Kidney (tissue), 14 donors: Measurements from ENCODE around the gene ETV7. TPM values are rescaled to one million over a fixed set of nuclear protein-coding genes. Genes with fewer than 3 reads are reported as not detected.
A peak's percentile ranks its signal among the peaks of the same experiment; 100 is the strongest.

Experiments
- DNase-seq, 5 donors: peaks; one replicate each; pipeline ENCODE4 v3.0.0-alpha.2; 2013 to 2020
- FAIRE-seq: peaks from 2 replicates; lab custom pipeline; 2012; peaks lifted over from hg19 to GRCh38; lab: Jason Lieb, UNC
- H3K27ac ChIP-seq, 2 donors: one replicate each; pipeline ENCODE4 v1.7.0; 2013; ENCODE audit warnings: low read depth in 2 of 2, low read length in 2 of 2, inconsistent platforms in 1 of 2
- H3K27me3 ChIP-seq: one replicate; pipeline ENCODE4 v1.7.1; 2013; ENCODE audit warnings: low read length, inconsistent platforms; ENCODE audit not compliant: control insufficient read depth, insufficient read depth
- H3K36me3 ChIP-seq, 3 donors: one replicate each; pipeline versions ENCODE4 v1.7.0 to v1.7.1; 2013; ENCODE audit warnings: low read length in 3 of 3, control low read depth in 1 of 3, inconsistent platforms in 1 of 3; ENCODE audit not compliant: insufficient read depth in 3 of 3, control insufficient read depth in 2 of 3
- H3K4me1 ChIP-seq, 3 donors: one replicate each; pipeline versions ENCODE4 v1.7.0 to v1.7.1; 2013; ENCODE audit warnings: low read length in 3 of 3, inconsistent platforms in 1 of 3, low read depth in 1 of 3; ENCODE audit not compliant: control insufficient read depth in 2 of 3, insufficient read depth in 2 of 3
- H3K4me3 ChIP-seq, 3 donors: one replicate each; pipeline versions ENCODE4 v1.7.0 to v1.8.1; 2013; ENCODE audit warnings: low read length in 3 of 3, control low read depth in 1 of 3, inconsistent platforms in 1 of 3
- H3K9ac ChIP-seq, 3 donors: one replicate each; pipeline versions ENCODE4 v1.7.0 to v1.7.1; 2013; ENCODE audit warnings: low read length in 3 of 3, control low read depth in 1 of 3, inconsistent platforms in 1 of 3
- H3K9me3 ChIP-seq, 3 donors: one replicate each; pipeline versions ENCODE4 v1.7.0 to v1.7.1; 2013; ENCODE audit warnings: low read length in 3 of 3, control low read depth in 1 of 3, inconsistent platforms in 1 of 3; ENCODE audit not compliant: control insufficient read depth in 2 of 3, insufficient read depth in 1 of 3
- intact Hi-C: fragments of 100-400 bp; cut with DNase I; formaldehyde crosslinking; loops from one replicate; pipeline ENCODE4 v1.11.1; 2022
- polyA plus RNA-seq: library from polyadenylated mRNA; stranded (reverse); fragments of 350-450 nt; fragmentation: Illumina TruSeq; extraction: RNeasy Lipid Tissue Mini Kit (QIAGEN cat#74804); gene quantifications from one replicate; pipeline ENCODE4 v1.2.3, GENCODE V29; 2014; ENCODE audit warnings: low read depth, low replicate concordance; ENCODE audit not compliant: insufficient read depth
- total RNA-seq: library from RNA; stranded (reverse); fragmentation: NEBNext Ultra II Directional; extraction: Animal tissue kit (Norgen Biotek cat#: 25700); gene quantifications from one replicate; pipeline ENCODE4 v1.2.1, GENCODE V29; 2021
- TF ChIP-seq, protein P1 (sequence below): IDR thresholded peaks from 3 replicates; pipeline ENCODE4 v1.5.1; 2012; ENCODE audit warnings: mild to moderate bottlenecking, moderate library complexity, borderline replicate concordance; ENCODE audit not compliant: insufficient read depth; ENCODE audit errors: extremely low read depth
- donor health status: control.
- donor health status: control.
- donor health status: control.
- donor health status: control.
- donor health status: control.
- donor health status: DM: yes; HTN: yes; CAD: no.
- donor health status: Normal renal cell carcinoma (clear cell type).

Gene ETV7
- total and polyA plus RNA-seq, 2 donors from 2014 or later = 0.99 to 4.6 TPM

DNA sequence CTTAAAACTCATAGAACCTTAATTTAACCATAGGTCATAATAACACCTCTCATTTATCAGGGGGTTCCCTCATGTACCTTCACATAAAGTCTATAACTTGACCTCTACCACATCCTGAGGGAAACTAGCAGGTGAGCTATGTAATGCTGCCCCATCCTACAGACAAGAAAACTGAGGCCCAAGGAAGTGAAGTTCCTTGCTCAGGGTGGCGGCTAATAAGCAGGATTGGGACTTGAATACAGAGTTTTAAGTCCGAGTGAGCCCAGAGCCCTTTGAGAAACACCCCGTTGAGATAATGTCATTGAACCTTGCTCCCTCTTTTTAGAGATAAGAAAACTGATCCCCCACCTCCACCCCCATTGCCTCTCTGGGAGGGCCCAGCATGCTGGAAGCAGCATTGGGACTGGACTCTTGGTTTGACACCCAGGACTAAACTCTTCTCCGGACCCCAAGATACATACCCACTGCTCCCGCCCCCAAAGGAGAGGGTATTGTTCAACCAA is 51.2 kb downstream of the ETV7 start:
- FAIRE-seq (no peak), DNase-seq (no peak)
- no peak overlapping the region for H3K9ac ChIP-seq
- H3K9me3 ChIP-seq = no peaks in the 10 kb centered on the region
- H3K36me3 ChIP-seq = no peaks in the 10 kb centered on the region
- TF ChIP-seq, protein P1, sequence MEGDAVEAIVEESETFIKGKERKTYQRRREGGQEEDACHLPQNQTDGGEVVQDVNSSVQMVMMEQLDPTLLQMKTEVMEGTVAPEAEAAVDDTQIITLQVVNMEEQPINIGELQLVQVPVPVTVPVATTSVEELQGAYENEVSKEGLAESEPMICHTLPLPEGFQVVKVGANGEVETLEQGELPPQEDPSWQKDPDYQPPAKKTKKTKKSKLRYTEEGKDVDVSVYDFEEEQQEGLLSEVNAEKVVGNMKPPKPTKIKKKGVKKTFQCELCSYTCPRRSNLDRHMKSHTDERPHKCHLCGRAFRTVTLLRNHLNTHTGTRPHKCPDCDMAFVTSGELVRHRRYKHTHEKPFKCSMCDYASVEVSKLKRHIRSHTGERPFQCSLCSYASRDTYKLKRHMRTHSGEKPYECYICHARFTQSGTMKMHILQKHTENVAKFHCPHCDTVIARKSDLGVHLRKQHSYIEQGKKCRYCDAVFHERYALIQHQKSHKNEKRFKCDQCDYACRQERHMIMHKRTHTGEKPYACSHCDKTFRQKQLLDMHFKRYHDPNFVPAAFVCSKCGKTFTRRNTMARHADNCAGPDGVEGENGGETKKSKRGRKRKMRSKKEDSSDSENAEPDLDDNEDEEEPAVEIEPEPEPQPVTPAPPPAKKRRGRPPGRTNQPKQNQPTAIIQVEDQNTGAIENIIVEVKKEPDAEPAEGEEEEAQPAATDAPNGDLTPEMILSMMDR = no peak
- H3K4me3 ChIP-seq = no peak overlapping the region
- H3K4me1 ChIP-seq = peaks cover 0 to 7% (median 0%) of the 10 kb centered on the region in 3 donors
- no peak overlapping the region for H3K27ac ChIP-seq
- no peaks in the 10 kb centered on the region for H3K27me3 ChIP-seq
- intact Hi-C loops = no loop called here

DNA sequence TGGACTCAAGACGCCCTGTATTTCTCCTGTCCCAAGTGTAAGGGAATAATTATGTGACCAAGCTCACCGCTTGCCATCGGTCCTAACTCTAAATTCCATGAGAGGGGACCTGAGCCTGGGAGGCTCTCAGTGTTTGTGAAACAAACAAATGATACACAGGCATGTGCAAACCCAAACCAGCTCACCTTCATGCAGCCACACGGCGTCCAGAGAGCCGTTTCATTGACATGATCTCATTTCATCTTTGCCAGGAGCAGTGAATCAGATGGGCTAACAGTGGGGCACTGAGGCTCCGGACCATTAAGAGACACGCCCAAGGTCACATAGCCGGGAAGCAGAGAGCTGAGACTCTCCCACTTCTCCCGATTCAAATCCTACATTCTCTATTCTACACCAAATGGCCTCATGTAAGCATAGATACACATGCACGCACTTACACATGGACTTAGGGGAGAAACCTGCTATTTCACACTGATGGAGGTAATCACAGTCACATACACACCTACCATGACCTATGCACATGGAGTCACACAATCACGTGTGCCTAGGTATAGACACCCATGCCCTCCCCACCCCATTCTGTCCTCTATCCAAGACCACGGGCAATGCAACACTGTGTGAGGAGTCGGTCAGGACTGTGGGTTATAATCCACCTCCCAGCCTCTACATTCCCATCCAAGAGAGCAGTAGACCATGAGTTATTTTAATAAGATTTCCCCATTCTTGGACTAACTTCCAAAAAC is 51.8 kb downstream of the ETV7 start:
- no peak for FAIRE-seq
- peaks cover 0 to 3% (median 0%) of the 10 kb centered on the region in 3 donors for H3K4me1 ChIP-seq
- no peak overlapping the region for H3K4me3 ChIP-seq
- no peak overlapping the region for H3K27ac ChIP-seq
- intact Hi-C loops = no loop called here
- no peaks in the 10 kb centered on the region for H3K9me3 ChIP-seq
- no peak for DNase-seq
- H3K27me3 ChIP-seq = no peaks in the 10 kb centered on the region
- no peak overlapping the region for H3K9ac ChIP-seq
- TF ChIP-seq, protein P1 = no peak
- H3K36me3 ChIP-seq = no peaks in the 10 kb centered on the region

DNA sequence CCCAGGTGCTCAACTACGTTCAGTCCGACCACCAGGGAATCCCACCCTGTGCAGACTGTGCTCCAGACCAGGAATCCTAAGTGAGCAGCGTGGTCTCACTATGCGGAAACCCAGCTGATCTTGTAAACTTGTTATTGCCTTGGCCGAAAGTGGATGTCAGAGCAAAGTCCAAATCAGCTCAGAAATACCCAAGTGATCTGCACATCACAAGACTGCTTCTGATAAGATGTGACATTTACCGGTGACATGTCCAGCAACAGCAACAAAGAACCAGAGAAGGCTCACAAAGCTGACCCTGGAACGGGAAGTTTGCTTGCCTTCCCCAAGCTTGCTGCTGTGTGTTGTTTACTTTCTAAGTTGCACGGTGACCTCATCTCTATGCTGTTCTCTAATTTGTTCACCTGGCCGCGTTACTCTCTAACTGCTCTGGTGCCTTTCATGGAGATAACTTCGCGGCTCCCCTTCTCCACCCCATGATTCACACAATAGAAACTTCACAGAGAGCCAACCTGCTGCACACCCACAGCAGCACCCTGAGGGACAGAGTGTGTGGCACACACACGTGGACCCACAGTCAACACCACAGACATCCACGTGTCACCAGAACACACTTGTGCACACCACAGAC is 52.5 kb downstream of the ETV7 start:
- Histone ChIP-seq H3K9me3 (no peaks in the 10 kb centered on the region), H3K9ac (no peak overlapping the region), H3K4me1 (no peaks in the 10 kb centered on the region), H3K36me3 (no peaks in the 10 kb centered on the region), H3K27me3 (no peaks in the 10 kb centered on the region), H3K27ac (no peak overlapping the region), H3K4me3 (no peak overlapping the region)
- peak in 1 of 5 donors; percentile 20 for DNase-seq
- FAIRE-seq = no peak
- TF ChIP-seq, protein P1 = no peak
- intact Hi-C loops = no loop called here
